OCI-LY7 (cell line): ENCODE measurements around the gene RXFP3. TPM values are rescaled to one million over a fixed set of nuclear protein-coding genes. Genes with fewer than 3 reads are reported as not detected.

Experiments
- BruUV-seq: library from RNA; stranded (reverse); fragments of 400-500 nt; replicated peaks from 2 replicates; lab custom pipeline; 2021; lab: Mats Ljungman, UMichigan
- CTCF ChIA-PET: fragments of 300-600 bp; sonication (Branson Sonifier 250); formaldehyde crosslinking; loops from one replicate; lab custom pipeline; 2022; ENCODE audit warnings: antibody characterized with exemption; ENCODE audit not compliant: unreplicated experiment; lab: Charles Lee
- POLR2A ChIA-PET: fragments of 300-600 bp; sonication (Branson Sonifier 250); formaldehyde crosslinking; loops from one replicate; lab custom pipeline; 2022; ENCODE audit warnings: antibody characterized with exemption; lab: Charles Lee
- DNase-seq: peaks from one replicate; pipeline ENCODE4 v3.0.0-alpha.2; 2015; ENCODE audit warnings: low spot score
- H2AFZ ChIP-seq: fragments of 200-600 bp; sonication (generic), shearing (Covaris generic); 2 replicates; pipeline ENCODE4 v1.6.1; 2014; ENCODE audit warnings: mild to moderate bottlenecking, antibody characterized with exemption, low read length, moderate library complexity
- H3K27ac ChIP-seq: fragments of 200-600 bp; sonication (generic); 2 replicates; pipeline ENCODE4 v1.5.1; 2014; ENCODE audit warnings: mixed run types, low read depth, mild to moderate bottlenecking, moderate library complexity, low read length, inconsistent platforms; ENCODE audit not compliant: poor library complexity, severe bottlenecking
- H3K36me3 ChIP-seq: fragments of 200-600 bp; sonication (generic); 2 replicates; pipeline ENCODE4 v1.6.1; 2014; ENCODE audit warnings: mild to moderate bottlenecking, antibody characterized with exemption, low read length, moderate library complexity, mixed read lengths; ENCODE audit not compliant: insufficient read depth
- H3K4me1 ChIP-seq: fragments of 200-600 bp; sonication (generic); 2 replicates; pipeline ENCODE4 v1.5.1; 2014; ENCODE audit warnings: mild to moderate bottlenecking, low read length; ENCODE audit not compliant: insufficient read depth, poor library complexity, severe bottlenecking
- H3K4me2 ChIP-seq: fragments of 200-600 bp; sonication (generic); 2 replicates; pipeline ENCODE4 v1.6.1; 2014; ENCODE audit warnings: mild to moderate bottlenecking, low read length
- H3K4me3 ChIP-seq: fragments of 200-600 bp; sonication (generic); 2 replicates; pipeline ENCODE4 v1.5.1; 2014; ENCODE audit warnings: mild to moderate bottlenecking, low read depth, low read length; ENCODE audit not compliant: poor library complexity, severe bottlenecking
- H3K79me2 ChIP-seq: fragments of 200-600 bp; sonication (generic); 2 replicates; pipeline ENCODE4 v1.6.1; 2016; ENCODE audit warnings: low read depth, mild to moderate bottlenecking, low read length, moderate library complexity, mixed read lengths; ENCODE audit not compliant: insufficient read depth
- H3K9me2 ChIP-seq: fragments of 200-600 bp; sonication (generic); 2 replicates; pipeline ENCODE4 v1.6.1; 2016; ENCODE audit warnings: mild to moderate bottlenecking, low read length, mixed read lengths; ENCODE audit not compliant: insufficient read depth
- H3K9me3 ChIP-seq: fragments of 200-600 bp; sonication (generic); 2 replicates; pipeline ENCODE4 v1.6.1; 2014; ENCODE audit warnings: mild to moderate bottlenecking, mixed run types, low read length, mixed read lengths
- H4K20me1 ChIP-seq: fragments of 200-600 bp; sonication (generic); 2 replicates; pipeline ENCODE4 v1.6.1; 2014; ENCODE audit warnings: mild to moderate bottlenecking, antibody characterized with exemption, low read length, moderate library complexity, mixed read lengths; ENCODE audit not compliant: insufficient read depth
- CTCF ChIP-seq: fragments of 200-600 bp; sonication (generic); conservative IDR thresholded peaks from 2 replicates; pipeline ENCODE4 v1.5.1; 2014; ENCODE audit warnings: mild to moderate bottlenecking, antibody characterized with exemption, low read length, moderate library complexity, mixed read lengths
- EZH2phosphoT487 ChIP-seq: fragments of 200-600 bp; sonication (generic); IDR thresholded peaks from 2 replicates; pipeline ENCODE4 v1.6.1; 2018; ENCODE audit warnings: low read depth, borderline replicate concordance, mild to moderate bottlenecking, mixed run types, antibody characterized with exemption, low read length, moderate library complexity, mixed read lengths
- intact Hi-C: fragments of 100-400 bp; cut with micrococcal nuclease; formaldehyde crosslinking; loops from one replicate; pipeline ENCODE4 v1.10.0; 2022; ENCODE audit not compliant: unreplicated experiment
- total RNA-seq, 2 experiments: library from RNA; depleted of rRNA in 1 of 2; stranded (reverse); fragments of >200 nt in 1 of 2; shearing (Covaris generic) in 1 of 2; gene quantifications; 2 replicates each; pipeline ENCODE4 v1.2.3, GENCODE V29; 2014 to 2022

The RXFP3 gene
- total RNA-seq, 2 experiments from 2014 or later: not detected

GRCh38 chr5:33894566-33894965 is 41.6 kb upstream of the RXFP3 start:
- no peaks in the 10 kb centered on the region for H3K9me2 ChIP-seq
- ChIA-PET POLR2A (no interaction called here), CTCF (no interaction called here)
- BruUV-seq: no TSS peak
- no peak overlapping the region for H3K27ac ChIP-seq
- intact Hi-C loops: no loop called here
- H3K36me3 ChIP-seq: no peaks in the 10 kb centered on the region
- no peaks in the 10 kb centered on the region for H3K9me3 ChIP-seq
- DNase-seq: no peak
- H3K4me1 ChIP-seq: no peaks in the 10 kb centered on the region
- H3K4me2 ChIP-seq: no peak overlapping the region
- H3K4me3 ChIP-seq: no peak overlapping the region
- no peak overlapping the region for H2AFZ ChIP-seq
- H3K79me2 ChIP-seq: no peaks in the 10 kb centered on the region
- TF ChIP-seq CTCF (no peak), EZH2phosphoT487 (no peak)
- no peaks in the 10 kb centered on the region for H4K20me1 ChIP-seq

- BruUV-seq: no TSS peak
- DNase-seq: no peak
- no peaks in the 10 kb centered on the region for H3K79me2 ChIP-seq
- H3K9me2 ChIP-seq: no peaks in the 10 kb centered on the region
- H3K9me3 ChIP-seq: no peaks in the 10 kb centered on the region
- H3K27ac ChIP-seq: no peak overlapping the region
- TF ChIP-seq CTCF: no peak
- TF ChIP-seq EZH2phosphoT487: no peak
- intact Hi-C loops: no loop called here
- no peak overlapping the region for H3K4me3 ChIP-seq
- ChIA-PET POLR2A (no interaction called here), CTCF (no interaction called here)
- no peaks in the 10 kb centered on the region for H3K4me1 ChIP-seq
- H4K20me1 ChIP-seq: no peaks in the 10 kb centered on the region
- H2AFZ ChIP-seq: no peak overlapping the region
- H3K4me2 ChIP-seq: no peak overlapping the region
- no peaks in the 10 kb centered on the region for H3K36me3 ChIP-seq
Measured at GRCh38 chr5:33901156-33901555, 35.0 kb upstream of the RXFP3 start.

GRCh38 chr5:33903118-33903517 is 33.1 kb upstream of the RXFP3 start:
- intact Hi-C loops: no loop called here
- BruUV-seq: no TSS peak
- ChIA-PET POLR2A (interaction anchor here (0.6 kb wide), 1 partner anchor 19 kb away, joined by 3 read pairs; no protein-coding TSS in a partner anchor), CTCF (no interaction called here)
- H3K79me2 ChIP-seq: no peaks in the 10 kb centered on the region
- no peak overlapping the region for H2AFZ ChIP-seq
- H3K4me1 ChIP-seq: no peaks in the 10 kb centered on the region
- no peak overlapping the region for H3K27ac ChIP-seq
- no peak overlapping the region for H3K4me3 ChIP-seq
- no peak for DNase-seq
- no peaks in the 10 kb centered on the region for H4K20me1 ChIP-seq
- TF ChIP-seq EZH2phosphoT487 (no peak), CTCF (no peak)
- H3K36me3 ChIP-seq: no peaks in the 10 kb centered on the region
- H3K9me3 ChIP-seq: peaks cover 11% of the 10 kb centered on the region
- no peak overlapping the region for H3K4me2 ChIP-seq
- H3K9me2 ChIP-seq: no peaks in the 10 kb centered on the region
